Cerebellar nuclear complex (tissue), 1 donor: Measurements from ENCODE around the gene NOPCHAP1.
A peak's percentile ranks its signal among the peaks of the same experiment; 100 is the strongest.
"Not testable (repeated sequence)": the region's sequence is repeated elsewhere in the genome, so short reads cannot be mapped to it uniquely, and the experiment has no call there.

ENCODE experiments used
- DNase-seq, 2 experiments: peaks; one replicate each; lab custom pipeline; 2025; lab: John Stamatoyannopoulos, UW

The NOPCHAP1 gene, protein sequence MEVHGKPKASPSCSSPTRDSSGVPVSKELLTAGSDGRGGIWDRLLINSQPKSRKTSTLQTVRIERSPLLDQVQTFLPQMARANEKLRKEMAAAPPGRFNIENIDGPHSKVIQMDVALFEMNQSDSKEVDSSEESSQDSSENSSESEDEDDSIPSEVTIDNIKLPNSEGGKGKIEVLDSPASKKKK

DNA sequence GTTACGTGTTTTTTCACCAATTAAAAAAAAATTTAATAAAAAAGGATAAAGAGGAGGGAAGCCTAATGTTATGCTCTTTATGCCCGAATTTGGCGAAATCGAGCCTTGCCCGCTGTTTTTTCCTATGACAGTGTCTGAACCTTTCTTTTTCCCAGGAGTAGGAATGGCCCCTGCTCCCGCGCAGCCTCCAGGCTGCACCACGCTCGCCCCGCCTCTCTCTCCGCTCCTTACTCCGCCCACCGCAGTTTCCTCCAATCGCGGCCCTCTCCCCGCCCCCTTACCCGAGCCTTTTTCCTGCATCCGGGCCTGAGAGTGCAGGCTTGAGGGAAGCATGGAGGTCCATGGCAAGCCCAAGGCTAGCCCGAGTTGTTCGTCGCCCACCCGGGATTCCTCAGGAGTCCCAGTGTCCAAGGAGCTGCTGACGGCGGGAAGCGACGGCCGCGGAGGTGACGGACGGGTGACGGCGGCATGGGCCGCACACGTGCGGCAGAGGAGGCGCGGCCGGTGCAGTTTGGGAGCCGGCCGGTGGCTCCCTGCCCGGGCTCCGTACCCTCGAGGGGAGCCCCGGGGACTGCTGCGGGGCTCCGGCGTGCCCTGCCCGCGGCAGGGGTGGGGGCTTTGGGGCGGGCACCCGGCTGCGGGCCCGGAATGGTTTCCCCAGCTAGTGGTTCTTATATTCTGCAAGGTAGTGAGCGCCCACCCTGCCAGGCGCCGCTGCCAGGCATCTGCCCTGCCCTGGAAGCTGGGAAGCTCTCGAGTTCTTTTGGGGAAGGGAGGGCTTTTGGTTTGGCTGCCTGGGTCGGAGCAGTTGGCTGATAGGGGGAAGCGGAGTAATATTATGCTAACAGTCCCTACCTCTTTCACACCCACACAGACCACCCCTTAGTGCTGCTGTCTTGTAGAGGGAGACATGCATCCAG, at the start of gene NOPCHAP1:
TSS of gene NOPCHAP1 (plus strand) at position 295 of the 920 bp plus-strand sequence. CDS start at position 332, 37 bp downstream.
- peak; percentile 56 to 75 for DNase-seq

DNA sequence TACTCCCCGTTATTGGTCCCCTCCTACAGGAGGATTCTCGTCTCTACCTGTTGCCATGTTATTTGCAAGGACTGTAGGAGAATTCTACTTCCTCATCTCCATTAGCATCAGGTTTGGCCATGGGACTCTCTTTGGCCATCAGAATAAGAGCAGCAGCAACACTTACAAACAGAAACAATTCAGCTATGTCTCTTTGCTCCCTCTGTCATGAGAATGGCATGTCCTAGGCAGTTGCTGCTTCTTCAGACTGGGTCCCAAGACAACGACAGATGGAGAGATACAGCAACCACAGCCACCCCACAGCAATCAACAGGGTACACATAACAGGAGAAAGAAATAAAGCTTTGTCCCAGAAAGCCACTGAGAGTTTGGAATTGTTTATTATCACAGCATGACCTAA, 47.7 kb upstream of the NOPCHAP1 start:
- DNase-seq: no peak

DNA sequence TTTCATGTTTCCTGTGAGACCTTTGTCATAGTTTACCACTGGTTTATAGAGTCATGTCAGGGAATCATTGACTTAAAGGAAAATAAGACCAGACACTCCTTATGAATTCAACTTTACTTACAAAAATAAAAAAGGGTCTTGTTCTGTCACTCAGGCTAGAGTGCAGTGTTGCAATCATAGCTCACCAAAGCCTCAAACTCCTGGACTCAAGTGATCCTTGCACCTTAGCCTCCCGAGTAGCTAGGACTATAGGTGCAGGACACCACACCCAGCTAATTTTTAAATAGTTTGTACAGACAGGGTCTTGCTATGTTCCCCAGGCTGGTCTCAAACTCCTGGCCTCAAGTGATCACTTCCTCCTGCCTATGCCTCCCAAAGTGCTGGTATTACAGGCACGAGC, 47.0 kb upstream of the NOPCHAP1 start:
- DNase-seq: no peak

DNA sequence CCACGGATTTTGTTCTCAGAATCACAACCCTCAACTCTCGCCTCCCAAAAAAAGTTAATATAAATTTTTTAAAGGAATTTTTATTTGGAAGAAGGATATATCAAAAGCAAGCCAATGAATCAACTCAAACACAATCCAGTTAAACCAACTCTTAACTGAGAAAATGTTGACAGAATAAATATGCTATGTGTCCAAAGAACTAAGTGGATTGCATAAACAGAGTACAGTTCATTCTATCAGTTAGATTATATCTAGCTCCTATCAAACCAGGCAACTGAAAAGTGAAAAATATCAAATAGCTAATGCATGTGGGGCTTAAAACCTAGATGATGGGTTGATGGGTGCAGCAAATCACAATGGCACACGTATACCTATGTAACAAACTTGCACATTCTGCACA, 44.7 kb upstream of the NOPCHAP1 start:
- no peak for DNase-seq

DNA sequence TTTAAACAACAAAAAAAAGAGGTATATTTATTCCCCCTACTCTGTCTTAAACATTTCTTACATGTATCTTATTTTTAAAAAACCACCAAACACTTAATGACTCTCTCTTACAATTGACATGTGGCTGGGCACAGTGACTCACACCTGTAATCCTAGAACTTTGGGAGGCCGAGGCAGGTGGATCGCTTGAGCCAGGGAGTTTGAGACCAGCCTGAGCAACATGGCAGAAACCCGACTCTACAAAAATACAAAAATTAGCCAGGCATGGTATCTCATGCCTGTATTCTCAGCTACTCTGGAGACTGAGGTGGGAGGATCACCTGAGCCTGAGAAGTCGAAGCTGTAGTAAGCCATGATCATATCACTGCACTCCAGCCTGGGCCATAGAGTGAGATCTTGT, 44.0 kb upstream of the NOPCHAP1 start:
- DNase-seq: no peak

DNA sequence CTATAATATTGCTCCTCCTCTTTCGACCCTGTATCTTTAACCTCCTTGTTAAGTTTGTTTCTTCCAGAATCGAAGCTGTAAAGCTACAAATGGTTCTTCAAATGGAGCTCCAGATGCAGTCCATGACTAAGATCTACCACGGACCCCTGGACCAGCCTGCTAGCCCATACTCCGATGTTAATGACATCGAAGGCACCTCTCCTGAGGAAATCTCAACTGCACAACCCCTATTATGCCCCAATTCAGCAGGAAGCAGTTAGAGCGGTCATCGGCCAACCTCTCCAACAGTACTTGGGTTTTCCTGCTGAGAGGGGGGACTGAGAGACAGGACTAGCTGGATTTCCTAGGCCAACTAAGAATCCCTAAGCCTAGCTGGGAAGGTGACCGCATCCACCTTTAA, 42.7 kb upstream of the NOPCHAP1 start:
- not testable (repeated sequence) for DNase-seq

DNA sequence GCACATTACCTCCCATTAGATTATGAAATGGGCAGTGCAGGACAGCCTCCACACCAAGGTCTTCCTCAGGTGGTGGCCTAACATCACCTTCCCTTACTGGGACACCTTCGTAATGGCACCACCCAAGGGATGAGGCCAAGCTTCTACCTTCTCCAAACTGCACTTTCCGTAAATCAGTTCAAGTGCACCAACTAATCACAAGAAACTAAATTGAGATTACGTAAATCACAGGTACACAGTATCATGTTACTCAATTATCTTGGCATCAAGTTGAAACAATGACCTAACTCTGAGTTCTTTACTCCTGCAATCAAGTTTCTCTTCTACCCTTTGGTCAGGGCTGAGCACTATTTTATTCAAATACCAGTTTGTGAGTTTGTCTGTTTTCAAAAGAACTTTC, 41.9 kb upstream of the NOPCHAP1 start:
- no peak for DNase-seq

DNA sequence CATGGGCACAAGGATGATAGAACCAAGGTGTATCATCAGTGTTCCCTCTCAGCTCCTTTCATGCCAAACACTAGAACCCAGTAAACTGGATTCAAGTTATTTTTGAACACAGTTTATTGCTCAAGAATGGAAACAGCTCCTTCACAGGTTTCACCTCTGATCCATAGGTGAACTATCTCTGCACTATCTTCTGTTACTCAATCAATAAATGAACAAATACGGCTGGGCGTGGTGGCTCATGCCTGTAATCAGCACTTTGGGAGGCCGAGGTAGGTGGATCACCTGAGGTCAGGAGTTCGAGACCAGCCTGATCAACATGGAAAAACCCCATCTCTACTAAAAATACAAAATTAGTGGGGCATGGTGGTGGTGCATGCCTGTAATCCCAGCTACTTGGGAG, 37.4 kb upstream of the NOPCHAP1 start:
- DNase-seq: not testable (repeated sequence)

DNA sequence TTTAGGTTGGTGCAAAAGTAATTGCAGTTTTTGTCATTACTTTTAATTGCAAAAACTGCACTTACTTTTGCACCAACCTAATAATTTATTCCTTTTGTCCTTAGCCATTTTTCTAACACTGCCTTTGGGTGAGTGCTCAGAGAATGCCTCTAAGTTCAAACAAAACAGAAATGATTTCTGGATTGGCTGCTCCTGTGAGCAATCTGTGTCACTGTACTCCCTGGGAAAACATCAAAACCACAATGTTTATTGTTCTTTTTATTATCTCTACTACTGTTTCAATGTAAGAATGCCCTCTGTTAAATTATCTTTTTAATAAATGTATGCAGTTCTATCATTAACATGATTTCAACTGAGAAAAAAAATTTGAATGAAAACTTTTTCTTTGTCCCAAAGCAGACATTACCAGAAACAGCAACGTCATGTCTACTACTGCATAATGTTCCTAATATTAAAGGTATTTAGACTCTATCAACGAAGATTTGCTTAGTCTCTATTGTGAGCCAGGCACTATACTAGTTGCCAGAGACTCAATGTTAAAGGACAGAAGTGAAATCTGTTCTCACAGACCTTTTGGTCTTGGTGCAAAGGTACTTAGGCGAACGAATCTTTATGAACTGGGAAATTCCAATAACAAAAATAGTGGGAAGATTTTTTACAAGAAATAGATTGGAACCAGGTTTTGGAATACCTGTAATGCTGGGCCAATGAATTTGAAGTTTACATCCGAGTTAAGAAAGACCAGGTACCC, 34.2 kb upstream of the NOPCHAP1 start:
- no peak for DNase-seq

DNA sequence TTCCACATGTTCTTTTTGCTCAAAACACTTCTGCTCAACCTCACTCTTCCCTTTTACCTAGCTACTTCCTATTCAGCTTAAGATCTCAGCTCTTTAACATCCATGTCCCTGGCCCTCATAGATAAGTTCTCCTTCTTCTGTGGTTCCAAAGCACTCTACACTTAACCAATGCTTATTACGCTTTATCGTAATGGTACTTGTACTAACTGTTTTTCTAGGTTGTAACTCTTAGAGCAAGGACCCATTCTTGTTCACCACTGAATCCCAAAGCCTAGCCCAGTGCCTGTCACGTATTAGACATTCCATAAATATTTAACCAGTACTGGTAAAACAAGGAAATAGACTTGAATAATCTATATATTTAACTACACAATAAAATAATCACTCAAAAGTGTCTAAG, 33.3 kb upstream of the NOPCHAP1 start:
- no peak for DNase-seq

DNA sequence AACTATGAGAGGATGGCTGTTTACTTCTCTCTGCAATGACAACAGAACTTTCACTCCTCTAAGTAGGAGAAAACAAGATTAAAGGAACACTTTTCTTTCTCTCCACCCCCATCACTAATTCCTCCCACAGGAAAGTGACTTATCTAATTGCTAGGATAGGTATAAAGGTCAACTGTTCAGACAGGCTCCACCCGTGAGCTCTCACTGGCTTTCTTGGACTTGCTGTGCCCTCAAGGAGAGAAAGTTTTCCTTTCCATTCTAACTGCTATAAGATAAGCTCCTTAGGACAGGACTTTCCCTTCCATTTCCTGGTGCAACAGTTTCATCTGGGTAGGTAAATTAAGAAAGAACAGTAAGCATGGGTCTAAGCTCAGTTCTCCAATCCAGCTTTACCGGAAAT, 32.8 kb upstream of the NOPCHAP1 start:
- DNase-seq: no peak

DNA sequence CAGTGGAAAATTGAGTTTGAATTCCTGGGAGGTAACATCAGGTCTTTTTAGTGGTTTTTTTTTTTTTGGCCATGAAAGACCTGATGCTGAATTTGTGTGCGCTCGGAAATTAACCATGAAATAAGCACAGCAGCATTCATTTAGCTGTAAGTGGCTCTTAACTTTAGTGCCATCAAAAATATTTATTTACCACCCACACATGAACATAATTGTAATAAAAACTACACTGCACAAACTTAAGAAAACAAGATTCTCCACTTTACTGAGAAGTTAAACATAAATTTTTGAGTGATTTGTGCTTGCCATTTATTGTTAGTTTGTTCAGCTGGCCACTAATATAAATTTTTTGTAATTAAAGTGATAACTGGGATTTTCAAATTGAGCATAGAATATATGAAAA, 30.4 kb upstream of the NOPCHAP1 start:
- no peak for DNase-seq

DNA sequence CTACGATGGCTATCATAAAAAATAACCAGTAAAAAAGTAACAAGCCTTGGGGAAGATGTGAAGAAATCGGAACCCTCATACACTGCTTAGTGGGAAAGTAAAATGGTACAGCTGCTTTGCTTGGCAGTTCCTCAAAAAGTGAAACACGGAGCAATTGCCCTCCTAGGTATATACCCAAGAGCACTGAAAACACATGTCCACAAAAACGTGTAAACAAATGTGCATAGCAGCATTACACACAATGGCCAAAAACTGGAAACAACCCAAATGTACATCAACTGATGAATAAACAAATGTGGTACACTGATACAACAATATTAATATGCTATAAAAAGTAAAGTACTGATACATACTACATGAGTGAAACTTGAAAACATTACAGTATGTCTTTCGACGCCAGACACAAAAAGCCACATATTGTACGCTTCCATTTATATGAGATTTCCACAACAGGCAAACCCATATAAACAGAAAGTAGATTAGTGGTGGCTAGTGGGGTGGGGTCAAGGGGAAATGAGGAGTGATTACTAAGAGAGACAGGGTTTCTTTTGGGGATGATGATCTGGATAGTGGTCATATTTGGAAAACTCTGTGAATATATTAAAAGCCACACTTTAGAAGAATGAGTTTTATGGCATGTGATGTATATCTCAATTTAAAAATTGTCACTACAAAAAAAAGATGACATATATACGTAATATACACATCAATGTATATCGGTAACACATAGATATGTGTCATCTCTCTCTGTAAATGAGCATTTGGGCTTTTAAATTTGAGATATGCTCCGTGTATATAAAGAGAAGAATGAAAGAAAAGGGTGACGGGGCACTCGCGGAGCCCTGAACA, 29.0 kb upstream of the NOPCHAP1 start:
- no peak for DNase-seq

DNA sequence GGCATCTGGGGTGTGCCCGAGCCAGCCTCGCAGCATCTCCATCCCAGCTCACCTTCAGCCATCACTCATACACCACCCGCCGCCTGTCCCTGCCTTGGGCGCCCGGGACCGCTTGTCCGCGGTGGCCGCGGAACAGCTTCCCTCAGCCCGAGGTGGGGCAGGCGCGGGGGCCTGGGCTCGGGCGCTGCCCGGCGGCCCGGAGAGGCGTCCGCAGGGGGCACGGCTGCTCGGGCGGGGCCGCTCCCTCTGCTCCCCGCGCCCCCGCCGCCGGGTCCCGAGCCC, 28.5 kb upstream of the NOPCHAP1 start:
- peak in 1 of 2 experiments; percentile 14 for DNase-seq

DNA sequence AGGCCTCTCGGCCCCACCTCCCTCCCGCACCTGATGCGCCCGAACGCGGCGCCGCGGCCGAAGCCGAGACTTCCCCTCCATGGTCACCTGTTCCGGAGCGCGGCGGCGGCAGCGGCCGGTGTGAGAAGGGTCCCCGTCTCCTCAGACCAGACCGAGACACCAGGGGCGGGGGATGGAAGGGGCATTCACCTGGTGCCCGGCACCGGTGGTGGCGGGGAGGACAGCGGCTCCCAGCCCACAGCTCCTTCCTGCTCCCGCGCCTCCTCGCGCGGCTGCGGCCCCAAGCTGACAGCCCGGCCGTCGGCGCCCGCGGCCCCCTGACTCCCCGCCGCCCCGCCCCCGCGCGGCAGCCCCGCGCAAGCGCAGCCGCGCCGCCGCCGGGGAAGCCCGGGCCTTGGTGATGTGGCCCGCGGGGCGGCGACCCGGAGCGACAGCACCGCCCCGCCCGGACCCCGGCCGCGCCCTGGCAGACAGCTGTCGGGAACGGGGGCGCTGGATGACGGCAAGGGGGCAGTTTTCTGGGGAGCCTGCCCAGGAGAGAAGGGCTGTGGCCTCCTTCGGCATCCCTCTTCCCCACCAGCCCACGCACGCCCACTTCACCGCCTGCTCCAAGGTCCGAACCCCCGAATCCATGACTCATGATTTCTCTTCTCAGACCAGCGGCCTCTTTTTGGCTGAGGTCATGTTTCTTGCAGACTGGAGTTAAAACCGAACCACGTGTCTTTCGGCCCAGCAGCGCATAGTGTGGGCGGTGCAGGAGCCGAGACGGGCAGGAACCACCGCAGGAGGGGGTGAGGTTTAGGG, 27.9 kb upstream of the NOPCHAP1 start, which contains the start of gene SLC41A2:
TSS of gene SLC41A2 (minus strand) at position 290 of the 804 bp plus-strand sequence. CDS start 29,763 bp downstream, outside the sequence.
- DNase-seq: peak in 1 of 2 experiments; percentile 15

DNA sequence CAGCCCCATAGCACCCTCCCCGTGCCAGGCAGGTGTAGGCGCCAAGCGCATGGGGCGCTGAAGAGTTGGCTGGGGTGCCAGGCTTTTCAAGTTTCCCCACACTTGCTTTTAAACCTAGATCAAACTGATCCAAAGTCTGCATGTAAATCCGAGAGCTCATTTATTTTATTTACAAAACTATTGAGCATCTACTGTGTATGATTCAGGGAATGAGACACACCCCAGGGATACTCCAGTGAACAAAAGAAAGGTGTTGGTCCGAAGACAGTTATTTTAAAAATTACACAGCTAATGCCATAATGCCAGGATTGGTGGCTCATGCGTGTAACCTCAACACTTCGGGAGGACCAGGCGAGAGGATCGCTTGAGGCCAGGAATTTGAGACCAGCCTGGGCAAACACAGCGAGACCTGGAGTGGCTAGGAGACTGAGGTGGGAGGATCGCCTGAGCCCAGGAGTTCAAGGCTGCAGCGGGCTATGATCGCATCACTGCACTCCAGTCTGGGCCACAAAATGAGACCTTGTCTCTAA, 27.2 kb upstream of the NOPCHAP1 start:
- no peak for DNase-seq

DNA sequence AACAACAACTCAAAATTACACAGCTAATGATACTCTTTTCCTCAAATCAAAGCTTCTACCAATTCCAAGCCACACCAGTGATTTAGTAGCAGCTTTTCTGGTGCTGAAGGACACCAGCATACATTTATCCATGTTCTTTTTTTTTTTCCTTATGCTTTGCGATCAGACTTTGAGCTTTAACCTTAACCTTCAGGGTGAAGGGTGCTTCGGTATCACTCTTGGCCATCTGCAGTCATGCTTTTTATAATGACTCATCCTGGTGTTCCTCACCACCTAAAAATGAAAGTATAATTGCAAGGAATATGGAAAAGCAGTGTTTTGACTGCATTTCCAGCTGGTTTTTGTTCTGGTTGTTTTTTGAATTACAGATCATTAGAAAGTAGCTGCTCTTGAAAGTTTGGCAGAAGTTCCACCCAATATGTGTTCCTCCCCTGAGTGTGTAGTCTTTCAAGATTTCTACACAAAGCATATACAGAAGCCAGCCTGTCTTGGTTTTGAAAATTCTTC, 26.7 kb upstream of the NOPCHAP1 start:
- DNase-seq: no peak

DNA sequence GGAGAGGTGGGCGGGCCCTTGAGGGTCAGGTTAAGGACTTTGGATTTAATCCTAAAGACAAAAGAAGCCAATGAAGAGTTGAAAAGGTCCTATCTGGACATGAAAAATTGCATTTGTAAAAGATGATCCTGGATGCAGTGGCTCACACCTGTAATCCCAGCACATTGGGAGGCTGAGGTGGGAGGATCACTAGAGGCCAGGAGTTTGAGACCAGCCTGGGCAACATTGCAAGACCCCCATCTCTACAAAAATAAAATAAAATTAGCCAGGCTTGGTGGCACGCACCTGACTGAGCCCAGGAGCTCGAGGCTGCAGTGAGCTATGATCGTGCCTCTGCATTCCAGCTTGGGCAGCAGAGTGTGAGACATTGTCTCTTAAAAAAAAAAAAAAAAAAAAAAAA, 25.7 kb upstream of the NOPCHAP1 start:
- DNase-seq: no peak

DNA sequence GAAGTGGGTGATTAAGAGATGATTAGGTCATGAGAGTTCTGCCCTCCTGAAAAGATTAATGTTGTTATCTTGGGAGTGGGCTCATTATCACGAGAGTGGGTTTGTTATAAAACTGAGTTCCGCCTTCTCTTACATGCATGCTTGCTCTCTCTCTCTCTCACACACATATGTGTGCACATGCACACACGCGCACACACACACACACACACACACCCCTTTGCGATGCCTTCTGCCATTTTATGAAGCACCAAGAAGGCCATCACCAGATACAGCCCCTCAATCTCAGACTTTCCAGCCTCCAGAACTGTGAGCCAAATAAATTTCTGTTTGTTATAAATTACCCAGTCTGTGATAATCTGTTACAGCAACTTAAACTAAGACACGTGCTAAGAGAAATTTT, 22.4 kb upstream of the NOPCHAP1 start:
- DNase-seq: no peak

DNA sequence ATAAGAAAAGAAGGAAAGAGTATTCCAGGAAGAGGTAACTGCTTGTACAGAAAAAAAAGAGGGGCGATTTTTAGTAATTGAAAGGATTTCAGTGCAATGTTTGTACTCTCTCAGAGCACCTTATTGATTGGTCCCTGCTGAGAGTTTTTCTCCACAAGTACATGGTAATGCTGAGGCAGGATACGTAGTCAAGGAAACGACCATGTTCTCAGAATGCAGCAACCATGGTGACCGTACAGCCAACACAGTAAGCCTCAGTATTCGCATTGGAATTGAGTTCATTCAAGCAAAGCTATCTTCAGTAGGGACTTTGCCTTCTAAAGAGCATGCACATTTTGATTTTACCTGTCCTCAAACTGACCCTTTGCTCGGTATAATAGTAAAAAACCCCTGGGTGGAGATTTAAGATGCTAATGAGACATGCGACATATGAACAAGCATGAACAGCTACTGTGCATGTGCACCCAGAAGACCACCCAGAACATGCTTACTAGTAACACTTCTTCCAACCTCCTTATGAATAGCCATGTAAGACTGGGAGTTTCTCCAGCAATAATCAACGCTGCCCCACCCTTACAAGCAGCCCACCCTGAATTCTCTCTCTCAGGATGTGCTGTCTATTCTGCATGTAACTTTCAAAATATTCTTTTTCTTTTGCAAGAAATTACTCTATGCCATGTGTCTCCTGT, 21.8 kb upstream of the NOPCHAP1 start:
- DNase-seq: no peak
